Measurements from ENCODE around the gene LHX4.

DNA sequence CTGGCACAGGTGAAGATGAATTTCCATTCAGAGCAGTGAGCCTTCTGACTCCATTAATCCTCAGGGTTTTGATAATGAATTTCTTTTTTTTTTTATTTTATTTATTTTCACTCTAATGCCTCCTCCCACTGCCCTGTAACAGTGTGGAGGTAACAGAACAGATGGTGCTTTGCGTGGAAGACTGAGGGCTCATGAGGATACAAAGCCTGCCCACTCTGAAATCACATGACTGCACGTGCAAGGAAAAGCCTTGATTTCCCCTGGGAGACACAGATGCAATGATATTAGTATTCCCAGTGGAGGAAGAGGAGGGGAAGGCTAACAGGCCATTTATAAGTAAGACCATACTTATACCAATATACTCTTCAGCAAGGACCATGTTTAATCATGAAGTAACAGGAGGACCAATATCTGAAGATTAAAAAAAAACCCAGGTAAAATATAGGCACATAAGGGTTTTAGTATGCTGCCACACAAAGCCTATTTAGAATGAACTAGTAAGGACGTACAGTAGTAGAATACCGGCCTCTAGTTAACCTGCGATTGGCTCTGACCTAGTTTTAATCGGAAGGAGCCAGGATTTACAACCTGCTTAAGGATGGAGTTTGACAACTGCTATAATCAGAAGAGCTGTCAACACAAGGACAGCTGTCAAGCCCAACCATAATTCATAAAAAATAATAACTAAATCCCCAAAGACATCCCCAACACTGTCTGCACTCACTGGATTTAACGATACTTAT, 69.6 kb downstream of the LHX4 start:
- TF ChIP-seq, protein P1, sequence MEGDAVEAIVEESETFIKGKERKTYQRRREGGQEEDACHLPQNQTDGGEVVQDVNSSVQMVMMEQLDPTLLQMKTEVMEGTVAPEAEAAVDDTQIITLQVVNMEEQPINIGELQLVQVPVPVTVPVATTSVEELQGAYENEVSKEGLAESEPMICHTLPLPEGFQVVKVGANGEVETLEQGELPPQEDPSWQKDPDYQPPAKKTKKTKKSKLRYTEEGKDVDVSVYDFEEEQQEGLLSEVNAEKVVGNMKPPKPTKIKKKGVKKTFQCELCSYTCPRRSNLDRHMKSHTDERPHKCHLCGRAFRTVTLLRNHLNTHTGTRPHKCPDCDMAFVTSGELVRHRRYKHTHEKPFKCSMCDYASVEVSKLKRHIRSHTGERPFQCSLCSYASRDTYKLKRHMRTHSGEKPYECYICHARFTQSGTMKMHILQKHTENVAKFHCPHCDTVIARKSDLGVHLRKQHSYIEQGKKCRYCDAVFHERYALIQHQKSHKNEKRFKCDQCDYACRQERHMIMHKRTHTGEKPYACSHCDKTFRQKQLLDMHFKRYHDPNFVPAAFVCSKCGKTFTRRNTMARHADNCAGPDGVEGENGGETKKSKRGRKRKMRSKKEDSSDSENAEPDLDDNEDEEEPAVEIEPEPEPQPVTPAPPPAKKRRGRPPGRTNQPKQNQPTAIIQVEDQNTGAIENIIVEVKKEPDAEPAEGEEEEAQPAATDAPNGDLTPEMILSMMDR (IDR thresholded peaks at IDR 0.05; ENCODE audit: control extremely low read depth in 1 of 3, insufficient read depth in 1 of 3, low read depth in 1 of 3, low read length in 3 of 3): no peak
- TF ChIP-seq RAD21 (IDR thresholded peaks at IDR 0.05 in 1 of 2, conservative IDR thresholded peaks at IDR 0.05 in 1 of 2; ENCODE audit: low read depth in 2 of 2, low read length in 2 of 2) (no peak), EZH2 (IDR thresholded peaks at IDR 0.05; ENCODE audit: low read depth, low read length, severe bottlenecking) (no peak), CREB1 (IDR thresholded peaks at IDR 0.05) (no peak), FOSL1 (IDR thresholded peaks at IDR 0.05; ENCODE audit: insufficient read depth, low read depth, low read length) (no peak)

All from H1 (cell line).